IPS-18c (cell line): ENCODE measurements around the gene ABCA8.

Experiments used
- H3K4me3 ChIP-seq: 2 replicates; pipeline ENCODE4 v1.7.0; 2013; ENCODE audit warnings: low read depth, mild to moderate bottlenecking, low read length, moderate library complexity; ENCODE audit not compliant: insufficient read depth
- H3K9me3 ChIP-seq: one replicate; pipeline ENCODE4 v1.6.1; 2013; ENCODE audit warnings: mild to moderate bottlenecking, low read length, moderate library complexity; ENCODE audit not compliant: control insufficient read depth, insufficient read depth

ABCA8 gene

GRCh38 chr17:68821860-68822696 is 133.1 kb downstream of the ABCA8 start:
- Histone ChIP-seq H3K4me3 (no peak overlapping the region), H3K9me3 (no peaks in the 10 kb centered on the region)

- Histone ChIP-seq H3K9me3 (no peaks in the 10 kb centered on the region), H3K4me3 (no peak overlapping the region)
Observed at GRCh38 chr17:68820825-68821481, 134.2 kb downstream of the ABCA8 start.

GRCh38 chr17:68820476-68820824 is 134.7 kb downstream of the ABCA8 start:
- Histone ChIP-seq H3K9me3 (no peaks in the 10 kb centered on the region), H3K4me3 (no peak overlapping the region)

GRCh38 chr17:68819465-68819864 is 135.7 kb downstream of the ABCA8 start:
- Histone ChIP-seq H3K9me3 (no peaks in the 10 kb centered on the region), H3K4me3 (no peak overlapping the region)
